ENCODE data around the gene LZTR1. TPM values are rescaled to one million over a fixed set of nuclear protein-coding genes. Genes with fewer than 3 reads are reported as not detected.
"Not testable (repeated sequence)": the region's sequence is repeated elsewhere in the genome, so short reads cannot be mapped to it uniquely, and the experiment has no call there.

LZTR1 gene
- polyA plus RNA-seq, 1 donor: 42.8 TPM

DNA sequence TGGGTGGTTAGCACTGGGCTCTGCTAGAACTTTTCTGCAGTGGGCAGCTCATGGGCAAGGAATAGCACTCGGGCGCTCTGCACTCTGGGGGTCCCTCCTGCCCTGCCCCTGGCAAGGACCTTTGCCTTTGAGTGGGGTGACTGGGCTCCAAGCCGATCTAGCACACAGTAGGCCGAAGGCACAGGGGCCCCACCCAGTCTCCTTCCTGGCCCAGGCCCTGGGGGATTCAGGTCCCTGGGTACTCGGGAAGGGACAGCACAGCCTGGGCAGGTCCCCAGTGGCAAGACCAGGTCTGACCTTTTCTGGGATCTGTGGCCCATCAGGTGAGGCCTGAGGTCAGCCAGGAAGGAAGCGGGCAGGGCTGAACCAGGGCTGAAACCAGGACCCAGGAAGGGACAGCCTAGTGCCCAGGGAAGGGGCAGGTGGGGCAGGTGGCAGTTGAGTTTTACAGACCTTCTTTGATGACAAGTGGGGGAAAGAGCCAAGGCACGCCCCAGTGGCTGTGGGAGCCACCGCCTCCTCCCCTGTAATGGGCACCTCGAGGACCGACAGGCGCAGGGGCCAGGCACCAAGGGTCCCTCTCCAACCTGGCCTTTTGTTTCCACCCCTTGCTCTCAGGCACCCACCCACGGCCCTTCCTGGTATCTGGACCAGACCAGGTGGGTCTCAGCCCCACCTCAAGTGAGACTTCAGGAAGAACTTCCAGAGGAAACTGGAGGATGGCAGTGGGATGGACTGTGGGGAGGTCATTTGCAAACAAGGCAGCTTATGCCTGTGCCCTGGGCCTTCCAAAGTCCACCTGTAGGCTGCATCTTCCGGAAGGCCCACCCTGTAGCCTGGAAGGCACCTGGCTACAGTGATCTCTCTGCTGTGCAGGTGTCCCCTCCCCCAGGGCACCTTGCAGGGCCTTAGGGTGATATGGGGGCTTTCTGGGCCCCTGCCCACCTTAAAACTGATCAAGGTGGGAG lies 15.9 kb upstream of the LZTR1 start:
- no peak for DNase-seq

DNA sequence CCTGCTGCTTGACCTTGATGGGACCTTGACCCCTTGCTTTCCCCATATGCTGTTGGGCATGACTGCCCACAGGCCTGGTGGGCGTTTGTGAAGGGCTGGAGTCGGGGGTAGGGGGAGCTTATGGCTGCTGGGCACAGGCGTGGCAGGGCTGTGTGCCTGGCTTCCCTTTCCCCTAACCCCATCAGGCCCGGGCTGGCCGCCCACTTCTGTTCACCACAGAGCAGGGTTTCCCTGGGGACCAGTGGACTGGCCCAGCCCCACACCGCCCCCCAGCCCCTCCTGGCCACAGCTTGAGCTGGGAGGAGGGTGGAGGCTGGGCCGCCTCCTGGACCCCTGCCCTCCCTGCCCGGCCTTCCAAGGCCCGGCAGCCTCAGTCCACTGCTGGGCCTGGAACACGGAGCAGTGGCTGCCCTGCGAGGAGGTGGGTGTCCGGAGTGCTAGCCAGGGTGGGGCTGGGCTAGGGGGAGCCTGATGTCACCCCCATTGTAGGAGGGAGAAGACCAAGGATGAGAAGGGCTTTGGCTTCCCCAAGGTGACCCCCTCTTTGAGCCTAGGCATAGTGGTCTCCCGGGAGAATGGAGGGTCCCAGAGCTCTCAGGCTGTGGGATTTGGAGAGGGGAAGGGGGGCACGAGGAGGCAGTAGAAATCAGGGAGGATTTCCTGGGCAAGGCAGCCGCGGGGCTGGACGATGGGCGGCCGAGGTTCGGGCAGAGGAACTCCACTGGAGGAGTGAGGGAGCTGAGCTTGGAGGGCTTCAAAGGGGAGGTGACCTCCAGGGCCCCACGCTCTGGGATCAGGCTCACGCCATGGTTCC lies 15.0 kb upstream of the LZTR1 start, which contains the start of gene AIFM3:
Gene AIFM3 (plus strand): TSS at position 373 of the 814 bp plus-strand sequence. CDS start 690 bp downstream, outside the sequence.
- DNase-seq: no peak

DNA sequence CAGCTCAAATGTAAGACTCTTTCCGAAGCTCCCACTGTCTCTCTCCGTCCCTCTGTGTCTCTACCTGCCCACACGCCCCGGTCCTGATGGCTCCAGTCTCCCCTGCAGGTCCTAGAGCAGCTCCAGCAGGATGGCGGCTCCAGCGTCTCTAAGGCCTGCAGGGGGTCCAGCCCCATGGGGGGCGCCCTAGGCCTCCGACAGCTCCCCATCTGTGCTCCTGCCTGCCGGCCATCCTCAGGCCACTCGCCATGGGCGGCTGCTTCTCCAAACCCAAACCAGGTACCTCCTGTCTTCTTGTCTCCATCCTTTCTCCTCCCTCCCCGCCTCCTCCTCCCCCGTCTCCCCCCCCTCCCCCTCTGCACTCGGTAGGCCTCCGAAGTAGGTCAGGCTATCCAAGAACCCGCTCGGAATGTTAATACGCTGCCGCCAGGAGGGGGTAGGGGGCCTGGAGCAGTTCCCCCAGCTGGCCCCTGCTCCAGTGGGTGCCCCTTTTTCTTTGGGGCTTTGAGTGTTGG lies 14.3 kb upstream of the LZTR1 start:
- no peak for DNase-seq

DNA sequence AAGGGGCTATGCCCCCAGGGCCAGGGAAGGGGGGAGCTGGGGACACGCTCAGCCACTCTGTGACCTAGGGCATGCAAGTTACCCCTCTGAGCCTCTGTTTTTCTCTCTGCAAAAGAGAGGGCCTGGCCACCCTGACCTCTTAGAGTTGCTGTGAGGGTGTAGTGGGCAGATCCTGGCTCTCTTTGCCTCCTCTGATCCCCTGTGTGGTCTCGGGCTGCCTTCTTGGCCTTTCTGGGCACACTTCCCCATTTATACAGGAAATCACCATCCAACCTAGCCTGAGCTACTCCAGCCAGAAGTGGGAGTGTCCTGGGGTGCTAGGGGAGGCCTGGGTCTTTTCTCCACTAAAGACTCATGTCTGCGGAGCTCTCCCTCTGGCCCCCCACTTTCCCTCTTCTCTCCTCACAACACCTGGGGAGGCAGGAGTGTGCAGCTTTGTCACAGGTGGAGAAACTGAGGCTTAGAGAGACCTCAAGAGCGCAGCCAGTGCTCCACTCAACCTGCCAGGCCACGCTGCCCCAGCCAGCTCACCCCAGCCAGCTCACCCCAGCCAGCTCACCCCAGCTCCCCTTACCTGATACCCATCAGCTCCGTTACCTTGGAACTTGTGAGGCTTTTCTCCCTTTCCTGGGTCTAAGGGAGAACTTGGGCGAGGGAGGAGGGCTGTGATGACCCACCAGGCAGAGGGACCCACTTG lies 13.7 kb upstream of the LZTR1 start:
- no peak for DNase-seq

DNA sequence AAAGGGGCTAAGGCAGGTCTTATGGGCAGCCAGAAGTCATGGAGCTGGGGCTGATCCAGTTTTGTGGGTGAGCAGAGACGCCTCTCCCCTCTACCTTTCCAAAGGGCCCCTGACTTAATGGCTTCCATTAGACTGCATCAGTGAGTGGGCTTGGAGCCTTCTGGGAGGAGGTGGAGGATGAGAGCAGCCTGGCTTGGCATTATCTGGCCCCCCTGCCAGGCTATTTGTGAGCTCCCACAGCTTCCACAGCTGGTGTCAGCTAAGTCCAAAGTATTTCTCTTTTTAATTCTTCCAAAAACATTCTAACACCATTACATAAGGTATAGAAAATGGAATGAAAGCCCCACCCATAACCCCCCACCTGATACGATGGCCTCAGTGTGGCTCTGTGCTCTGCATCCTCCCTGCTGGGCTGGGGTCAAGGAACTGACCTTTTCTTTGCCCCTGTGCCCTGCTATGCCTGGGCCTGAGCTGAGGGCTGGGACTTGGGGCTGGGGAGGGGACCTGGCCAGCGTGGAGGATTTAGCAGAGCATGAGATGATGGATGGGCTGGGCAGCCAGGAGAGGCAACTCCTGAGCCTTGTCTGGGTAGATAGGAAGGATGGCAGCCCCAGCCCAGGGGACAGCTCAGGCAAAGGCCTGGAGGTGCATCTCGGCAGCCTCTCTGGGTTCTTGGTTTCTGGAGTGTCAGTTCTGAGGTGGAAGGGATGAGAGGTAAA lies 11.0 kb upstream of the LZTR1 start:
- no peak for DNase-seq

DNA sequence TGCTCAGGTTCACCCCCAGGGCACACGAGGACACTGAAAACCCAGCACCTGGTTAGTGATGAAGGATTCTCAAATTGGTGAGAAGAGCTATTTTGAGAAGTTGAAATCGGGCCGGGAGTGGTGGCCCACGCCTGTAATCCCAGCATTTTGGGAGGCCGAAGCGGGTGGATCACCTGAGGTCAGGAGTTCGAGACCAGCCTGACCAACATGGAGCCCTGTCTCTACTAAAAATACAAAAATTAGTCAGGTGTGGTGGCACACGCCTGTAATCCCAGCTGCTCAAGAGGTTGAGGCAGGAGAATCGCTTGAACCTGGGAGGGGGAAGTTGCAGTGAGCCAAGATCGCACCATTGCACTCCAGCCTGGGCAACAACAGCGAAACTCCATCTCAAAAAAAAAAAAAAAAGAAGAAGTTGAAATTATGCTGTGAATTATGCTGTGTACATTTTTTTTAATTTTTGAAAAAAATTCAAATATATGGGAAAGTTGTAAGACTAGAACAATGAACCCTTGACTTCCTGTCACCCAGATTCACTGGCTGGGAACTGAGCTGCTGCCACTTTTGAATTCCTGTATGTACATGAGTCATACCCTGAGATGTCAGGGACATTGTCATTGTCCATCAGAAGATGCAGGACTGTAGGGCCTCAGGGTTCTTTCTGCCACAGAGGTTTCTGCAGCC lies 9.9 kb upstream of the LZTR1 start:
- not testable (repeated sequence) for DNase-seq

DNA sequence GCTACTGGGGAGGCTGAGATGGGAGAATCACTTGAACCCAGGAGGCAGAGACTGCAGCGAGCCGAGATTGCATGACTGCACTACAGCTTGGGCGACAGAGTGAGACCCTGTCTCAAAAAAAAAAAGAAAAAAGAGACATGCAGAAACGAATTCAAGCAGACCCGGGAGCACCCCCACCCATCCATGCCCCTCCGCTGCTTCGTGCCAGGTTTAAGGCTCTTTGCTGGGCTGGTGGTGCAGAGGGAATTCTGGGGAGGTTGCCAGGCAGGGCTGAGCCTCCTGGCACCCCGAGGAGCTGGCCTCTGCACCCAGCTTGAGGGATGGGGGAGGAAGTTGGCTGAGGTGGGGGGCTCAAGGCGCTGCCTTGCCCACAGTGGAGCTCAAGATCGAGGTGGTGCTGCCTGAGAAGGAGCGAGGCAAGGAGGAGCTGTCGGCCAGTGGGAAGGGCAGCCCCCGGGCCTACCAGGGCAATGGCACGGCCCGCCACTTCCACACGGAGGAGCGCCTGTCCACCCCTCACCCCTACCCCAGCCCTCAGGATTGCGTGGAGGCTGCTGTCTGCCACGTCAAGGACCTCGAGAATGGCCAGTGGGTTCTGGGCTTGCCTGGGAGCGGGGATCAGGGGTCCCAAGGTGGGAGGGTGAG lies 9.0 kb upstream of the LZTR1 start:
- no peak for DNase-seq

DNA sequence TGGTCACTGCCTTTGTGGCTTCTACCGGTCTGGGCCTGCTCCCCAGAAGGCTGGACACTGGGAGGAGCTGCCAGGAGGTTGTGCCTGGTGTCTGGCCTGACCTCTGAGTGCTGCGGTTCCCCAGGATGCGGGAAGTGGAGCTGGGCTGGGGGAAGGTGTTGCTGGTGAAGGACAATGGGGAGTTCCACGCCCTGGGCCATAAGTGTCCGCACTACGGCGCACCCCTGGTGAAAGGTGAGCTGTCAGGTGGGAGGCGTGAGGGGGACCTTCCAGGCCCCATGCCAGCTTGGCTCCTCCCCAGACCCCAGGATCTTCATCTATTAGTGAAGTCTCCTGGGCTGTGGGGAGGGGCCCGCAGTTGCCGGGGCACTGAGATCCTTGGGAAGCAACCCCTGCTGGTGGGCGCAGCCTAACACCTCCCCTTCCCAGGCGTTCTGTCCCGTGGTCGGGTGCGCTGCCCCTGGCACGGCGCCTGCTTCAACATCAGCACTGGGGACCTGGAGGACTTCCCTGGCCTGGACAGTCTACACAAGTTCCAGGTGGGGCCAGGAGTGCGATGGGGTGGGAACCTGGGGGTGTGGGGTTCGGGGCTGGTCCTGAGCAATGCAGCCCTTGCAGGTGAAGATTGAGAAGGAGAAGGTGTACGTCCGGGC lies 8.3 kb upstream of the LZTR1 start:
- DNase-seq: no peak

DNA sequence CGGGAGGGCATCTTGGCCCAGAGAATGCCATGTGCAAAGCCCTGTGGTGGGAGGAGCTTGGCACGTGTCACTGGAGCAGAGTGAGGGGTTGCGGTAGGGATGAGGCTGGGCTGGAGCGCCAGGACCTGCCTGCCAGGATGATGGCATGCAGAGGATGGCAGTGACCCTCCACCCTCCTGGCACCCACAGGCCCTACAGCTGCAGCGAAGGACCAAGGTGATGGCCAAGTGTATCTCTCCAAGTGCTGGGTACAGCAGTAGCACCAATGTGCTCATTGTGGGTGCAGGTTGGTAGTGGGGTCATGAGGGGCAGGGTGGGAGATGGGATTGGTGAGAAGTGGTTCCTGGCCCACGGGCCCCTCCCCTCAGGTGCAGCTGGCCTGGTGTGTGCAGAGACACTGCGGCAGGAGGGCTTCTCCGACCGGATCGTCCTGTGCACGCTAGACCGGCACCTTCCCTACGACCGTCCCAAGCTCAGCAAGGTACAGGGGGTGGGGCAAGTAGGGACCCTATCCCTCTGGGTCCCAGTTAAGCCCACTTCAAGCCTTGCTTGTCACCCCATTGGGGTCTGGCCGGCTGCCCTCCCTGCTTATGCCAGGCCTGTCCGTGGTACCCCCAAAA lies 7.7 kb upstream of the LZTR1 start:
- DNase-seq: no peak

DNA sequence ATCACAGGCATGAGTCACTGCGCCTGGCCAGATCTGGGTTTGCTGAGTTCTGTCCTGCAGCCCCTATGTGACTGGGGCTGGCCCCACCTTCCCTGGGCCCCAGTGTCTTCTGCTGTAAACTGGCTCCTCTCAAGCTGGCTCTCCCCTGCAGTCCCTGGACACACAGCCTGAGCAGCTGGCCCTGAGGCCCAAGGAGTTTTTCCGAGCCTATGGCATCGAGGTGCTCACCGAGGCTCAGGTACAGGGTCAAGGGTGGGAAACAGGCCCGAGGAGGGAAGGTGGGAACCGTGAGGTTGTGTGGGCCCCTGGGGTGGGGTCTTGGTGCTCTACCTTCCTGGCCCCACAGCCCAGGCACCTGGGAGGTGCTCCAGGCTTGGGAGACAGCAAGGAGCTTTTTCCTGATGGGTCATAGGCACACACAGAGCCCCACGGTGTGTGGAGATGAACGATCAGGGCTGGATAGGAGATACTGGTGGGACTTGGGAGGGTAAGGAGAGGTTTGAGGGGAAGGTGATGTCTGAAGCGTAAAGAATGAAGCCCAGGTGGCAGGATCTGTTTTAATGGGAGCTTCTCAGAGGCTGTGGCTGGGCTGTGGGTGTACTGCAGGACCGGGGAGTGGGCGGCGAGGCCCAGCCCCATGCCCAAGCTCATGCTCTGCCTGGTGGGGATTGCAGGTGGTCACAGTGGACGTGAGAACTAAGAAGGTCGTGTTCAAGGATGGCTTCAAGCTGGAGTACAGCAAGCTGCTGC lies 6.4 kb upstream of the LZTR1 start:
- no peak for DNase-seq

DNA sequence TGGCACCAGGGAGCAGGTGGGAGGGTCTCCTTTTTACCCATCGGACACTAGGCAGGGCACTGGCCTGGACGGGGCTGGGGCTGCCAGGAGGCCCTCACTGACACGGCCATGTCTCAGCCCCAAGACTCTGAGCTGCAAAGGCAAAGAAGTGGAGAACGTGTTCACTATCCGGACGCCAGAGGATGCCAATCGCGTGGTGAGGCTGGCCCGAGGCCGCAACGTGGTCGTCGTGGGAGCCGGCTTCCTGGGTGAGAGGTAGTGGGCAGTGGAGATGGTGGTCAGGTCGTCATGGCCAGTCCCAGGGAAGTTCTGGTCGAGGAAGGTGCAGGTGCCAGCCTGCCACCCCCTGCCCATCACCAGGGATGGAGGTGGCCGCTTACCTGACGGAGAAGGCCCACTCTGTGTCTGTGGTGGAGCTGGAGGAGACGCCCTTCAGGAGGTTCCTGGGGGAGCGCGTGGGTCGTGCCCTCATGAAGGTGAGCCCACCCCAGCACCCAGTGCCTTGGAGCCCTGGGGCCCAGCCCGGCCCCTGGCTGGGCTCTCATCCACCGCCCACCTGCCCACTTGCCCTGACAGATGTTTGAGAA lies 5.7 kb upstream of the LZTR1 start:
- no peak for DNase-seq

DNA sequence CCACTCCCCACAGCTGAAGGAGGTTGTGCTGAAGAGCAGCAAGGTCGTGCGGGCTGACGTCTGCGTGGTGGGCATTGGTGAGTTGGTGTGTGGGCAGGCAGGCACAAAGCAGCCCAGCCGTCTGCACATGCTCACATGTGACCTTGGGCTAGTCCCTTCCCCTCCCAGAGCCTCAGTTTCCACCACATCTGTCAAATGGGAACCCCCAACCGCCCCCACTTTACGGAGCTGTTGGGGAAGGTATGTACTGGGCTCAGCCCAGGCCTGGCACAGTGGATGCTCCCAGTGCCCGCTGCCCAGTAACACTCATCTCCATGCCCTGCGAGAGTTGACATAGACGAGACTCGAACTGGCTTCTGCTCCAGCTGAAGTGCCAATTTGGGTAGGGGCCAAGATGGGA lies 5.1 kb upstream of the LZTR1 start:
- DNase-seq: no peak

DNA sequence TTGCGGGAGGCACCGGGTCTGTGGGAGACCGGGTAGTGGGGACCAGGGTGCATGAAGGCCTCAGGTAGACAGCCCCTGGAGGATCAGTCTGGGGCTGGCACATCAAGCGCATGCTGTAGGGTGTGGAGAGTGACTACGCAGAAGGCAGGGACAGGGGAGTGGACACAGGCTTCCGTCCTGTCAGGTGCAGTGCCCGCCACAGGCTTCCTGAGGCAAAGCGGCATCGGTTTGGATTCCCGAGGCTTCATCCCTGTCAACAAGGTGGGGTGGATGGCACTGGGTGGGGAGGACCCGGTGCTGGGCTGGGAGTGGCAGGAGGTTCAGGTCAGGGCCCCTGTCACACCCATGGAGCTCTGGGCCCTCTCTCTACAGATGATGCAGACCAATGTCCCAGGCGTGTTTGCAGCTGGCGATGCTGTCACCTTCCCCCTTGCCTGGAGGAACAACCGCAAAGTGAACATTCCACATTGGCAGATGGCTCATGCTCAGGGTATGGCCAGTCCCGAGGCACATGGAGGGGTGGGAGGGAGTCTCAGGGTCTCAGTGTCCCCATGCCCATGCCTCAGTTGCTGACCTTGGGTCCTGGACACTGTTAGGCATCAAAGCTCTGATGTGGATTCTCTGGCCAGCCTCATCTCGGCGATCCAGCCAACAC lies 4.5 kb upstream of the LZTR1 start:
- DNase-seq: no peak

DNA sequence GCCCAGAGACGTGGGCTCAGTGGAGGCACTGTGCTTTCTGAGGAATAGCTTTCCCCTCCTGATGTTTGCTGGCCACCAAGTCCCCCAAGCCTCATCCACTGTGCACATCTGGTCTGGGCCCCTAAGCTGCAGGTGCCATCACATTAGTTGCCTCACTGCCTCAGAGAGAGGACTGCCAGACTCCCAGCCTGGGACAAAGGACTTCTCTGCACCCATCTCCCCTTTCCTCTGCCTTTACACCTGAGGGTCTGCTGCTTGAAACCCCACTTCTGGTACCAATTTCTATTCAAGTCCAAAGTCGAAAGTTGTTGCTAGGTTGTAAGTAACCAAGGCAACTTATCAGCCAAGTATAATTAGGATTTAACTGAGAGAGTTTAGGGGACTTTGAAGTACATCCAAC lies 3.7 kb upstream of the LZTR1 start:
- no peak for DNase-seq

DNA sequence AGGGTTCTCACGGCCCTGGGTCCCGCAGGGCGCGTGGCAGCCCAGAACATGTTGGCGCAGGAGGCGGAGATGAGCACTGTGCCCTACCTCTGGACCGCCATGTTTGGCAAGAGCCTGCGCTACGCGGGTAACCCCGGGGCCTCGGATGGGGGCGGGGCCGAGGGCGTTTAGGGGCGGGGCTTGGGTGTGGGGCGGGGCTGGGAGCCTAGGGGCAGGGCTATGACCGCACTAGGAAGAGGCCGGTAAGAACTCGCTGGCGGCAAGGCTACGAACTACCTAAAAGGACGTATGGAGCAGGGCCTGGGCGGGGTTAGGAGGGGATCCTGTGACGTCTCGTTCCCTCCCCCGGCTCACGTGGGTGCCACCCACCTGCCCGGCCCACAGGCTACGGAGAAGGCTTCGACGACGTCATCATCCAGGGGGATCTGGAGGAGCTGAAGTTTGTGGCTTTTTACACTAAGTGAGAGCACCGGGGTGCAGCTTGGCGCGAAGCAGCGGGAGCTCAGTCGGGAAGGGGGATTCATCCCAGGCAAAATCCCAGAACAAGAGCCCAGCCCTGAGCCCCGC lies 2.8 kb upstream of the LZTR1 start:
- DNase-seq: no peak

DNA sequence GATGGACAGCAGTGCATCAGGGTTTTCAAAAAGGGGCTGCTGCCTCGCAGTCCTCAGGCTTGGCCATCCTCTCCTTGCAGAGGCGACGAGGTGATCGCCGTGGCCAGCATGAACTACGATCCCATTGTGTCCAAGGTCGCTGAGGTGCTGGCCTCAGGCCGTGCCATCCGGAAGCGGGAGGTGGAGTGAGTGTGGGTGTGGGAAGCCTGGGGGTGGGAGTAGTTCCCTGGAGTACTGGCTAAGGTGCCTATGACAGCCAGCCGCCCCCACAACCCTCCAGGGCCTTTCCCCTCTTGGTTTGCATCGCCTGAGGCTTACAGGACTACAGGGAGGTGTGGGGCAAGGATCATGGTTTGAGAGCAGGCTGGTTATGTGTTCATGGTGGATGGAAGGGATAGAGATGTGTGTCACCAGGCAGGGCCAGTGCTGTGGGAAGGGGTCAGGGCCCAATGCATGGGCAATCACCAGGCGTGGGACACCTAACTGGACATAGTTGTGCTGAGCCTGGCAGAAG lies 2.1 kb upstream of the LZTR1 start:
- DNase-seq: no peak

DNA sequence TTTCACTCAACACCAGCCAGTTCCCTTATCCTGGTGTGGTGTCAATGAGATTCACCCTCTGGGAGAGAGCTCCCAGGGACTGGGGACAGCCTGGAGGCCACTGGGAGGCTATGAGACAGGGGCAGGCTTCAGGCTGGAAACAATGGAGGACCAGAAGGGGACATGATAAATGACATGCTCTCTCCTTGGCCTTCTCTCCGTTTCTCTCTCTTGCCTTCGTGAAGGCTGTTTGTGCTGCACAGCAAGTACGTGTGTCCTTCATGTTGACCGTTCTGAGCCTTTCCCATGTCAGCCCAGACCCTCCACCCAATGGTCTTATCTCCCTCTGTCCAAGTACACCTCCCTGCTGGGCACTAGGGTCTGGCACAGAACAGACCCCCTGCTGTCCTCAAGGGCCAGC lies 1.6 kb upstream of the LZTR1 start:
- DNase-seq: no peak

Measured in hindlimb muscle (tissue), 1 donor.